PFSK-1 (cell line): ENCODE results near the gene ADM2.

Experiments used
- FOXP2 ChIP-seq: optimal IDR thresholded peaks from 2 replicates; pipeline ENCODE3; 2011; ENCODE audit warnings: borderline replicate concordance, control low read depth, inconsistent platforms; ENCODE audit not compliant: insufficient read depth; ENCODE audit errors: extremely low read length, extremely low read depth
- POLR2AphosphoS5 ChIP-seq: IDR thresholded peaks from 2 replicates; pipeline ENCODE4 v1.6.1; 2012; ENCODE audit warnings: low read depth, mild to moderate bottlenecking, control low read depth, low read length, moderate library complexity
- REST ChIP-seq, 2 experiments: IDR thresholded peaks; 2 replicates each; pipeline versions ENCODE4 v1.6.1 to v1.8.0; 2011 to 2012; ENCODE audit warnings: low read depth in 2 of 2, low read length in 2 of 2, control low read depth in 1 of 2, inconsistent platforms in 1 of 2, mild to moderate bottlenecking in 1 of 2, moderate library complexity in 1 of 2; ENCODE audit not compliant: insufficient read depth in 1 of 2
- SIN3A ChIP-seq: IDR thresholded peaks from 2 replicates; pipeline ENCODE4 v1.6.1; 2012; ENCODE audit warnings: mild to moderate bottlenecking, low read length, moderate library complexity, borderline replicate concordance; ENCODE audit not compliant: insufficient read depth
- TAF1 ChIP-seq: IDR thresholded peaks from 2 replicates; pipeline ENCODE4 v1.6.1; 2012; ENCODE audit warnings: low read length, control low read depth, borderline replicate concordance; ENCODE audit not compliant: insufficient read depth

ADM2 gene

GRCh38 chr22:50479721-50480120 is 1.6 kb upstream of the ADM2 start:
- TF ChIP-seq TAF1 (no peak), POLR2AphosphoS5 (no peak), FOXP2 (no peak), SIN3A (no peak), REST (IDR thresholded peaks at IDR 0.05; ENCODE audit: insufficient read depth in 1 of 2, low read depth in 2 of 2, low read length in 2 of 2) (no peak)

- TF ChIP-seq REST (IDR thresholded peaks at IDR 0.05; ENCODE audit: insufficient read depth in 1 of 2, low read depth in 2 of 2, low read length in 2 of 2), result no peak
- TF ChIP-seq SIN3A, result no peak
- TF ChIP-seq POLR2AphosphoS5, result no peak
Observed at GRCh38 chr22:50481045-50481439, 301 bp upstream of the ADM2 start.

- TF ChIP-seq SIN3A (no peak), POLR2AphosphoS5 (no peak), REST (IDR thresholded peaks at IDR 0.05; ENCODE audit: insufficient read depth in 1 of 2, low read depth in 2 of 2, low read length in 2 of 2) (no peak), FOXP2 (no peak), TAF1 (no peak)
Observed at GRCh38 chr22:50482107-50483074, 1.0 kb downstream of the ADM2 start.

- TF ChIP-seq SIN3A (no peak), REST (IDR thresholded peaks at IDR 0.05; ENCODE audit: insufficient read depth in 1 of 2, low read depth in 2 of 2, low read length in 2 of 2) (no peak), TAF1 (no peak), POLR2AphosphoS5 (no peak), FOXP2 (no peak)
Observed at GRCh38 chr22:50483106-50483505, 1.8 kb downstream of the ADM2 start.
